H7 (cell line): ENCODE data around the gene MICAL3. TPM values are rescaled to one million over a fixed set of nuclear protein-coding genes. Genes with fewer than 3 reads are reported as not detected.

Experiments used
- DNase-seq: peaks from one replicate; pipeline ENCODE4 v3.0.0; 2012
- H3K27me3 ChIP-seq: 2 replicates; pipeline ENCODE4 v1.6.0; 2011; ENCODE audit warnings: mild to moderate bottlenecking, low read length; ENCODE audit not compliant: control insufficient read depth, insufficient read depth
- H3K36me3 ChIP-seq: replicated peaks from 2 replicates; pipeline ENCODE4 v1.5.1; 2011; ENCODE audit warnings: low read length; ENCODE audit not compliant: control insufficient read depth, insufficient read depth
- H3K4me3 ChIP-seq: 2 replicates; pipeline ENCODE4 v1.5.1; 2011; ENCODE audit warnings: low read depth, mild to moderate bottlenecking, control low read depth, low read length, moderate library complexity; ENCODE audit not compliant: insufficient read depth
- total RNA-seq: library from RNA; depleted of rRNA; stranded (reverse); fragments of >200 nt; shearing (Covaris generic); gene quantifications from 2 replicates; pipeline ENCODE4 v1.2.3, GENCODE V29; 2014

MICAL3 gene
- total RNA-seq, 1 experiment from 2014 or later = 11.8 TPM

DNA sequence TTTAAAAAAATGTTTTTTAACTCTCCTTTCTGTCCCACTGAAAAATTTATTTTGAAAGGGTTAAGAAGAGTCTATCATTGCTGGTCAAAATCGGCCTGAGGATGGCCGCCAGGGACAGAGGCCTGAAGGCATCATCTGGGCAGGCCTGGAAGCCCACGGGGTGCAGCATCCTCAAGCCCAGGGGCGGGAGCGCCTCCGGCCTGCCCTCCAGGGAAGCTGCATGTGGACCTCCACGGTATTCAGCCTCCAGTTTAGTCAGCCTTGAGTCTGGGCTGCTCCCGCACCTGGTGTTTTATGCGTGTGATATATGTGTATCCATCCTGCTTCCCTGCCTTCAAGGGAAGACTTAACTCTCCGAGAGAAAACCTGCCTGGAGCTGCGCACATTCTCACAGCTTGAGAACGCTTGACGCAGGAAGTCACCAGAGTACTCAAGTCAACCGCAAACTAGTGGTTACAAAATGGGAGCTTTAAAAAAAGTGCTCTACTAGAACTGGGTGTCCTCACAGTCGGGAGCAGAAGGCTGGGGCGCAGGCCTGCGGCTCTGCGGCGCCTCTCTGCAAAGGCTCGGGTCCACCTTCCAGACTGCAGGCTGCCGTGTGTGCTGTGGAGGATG is 236.5 kb downstream of the MICAL3 start:
- no peaks in the 10 kb centered on the region for H3K27me3 ChIP-seq
- no peak for DNase-seq
- no peaks in the 10 kb centered on the region for H3K36me3 ChIP-seq
- H3K4me3 ChIP-seq = no peak overlapping the region

DNA sequence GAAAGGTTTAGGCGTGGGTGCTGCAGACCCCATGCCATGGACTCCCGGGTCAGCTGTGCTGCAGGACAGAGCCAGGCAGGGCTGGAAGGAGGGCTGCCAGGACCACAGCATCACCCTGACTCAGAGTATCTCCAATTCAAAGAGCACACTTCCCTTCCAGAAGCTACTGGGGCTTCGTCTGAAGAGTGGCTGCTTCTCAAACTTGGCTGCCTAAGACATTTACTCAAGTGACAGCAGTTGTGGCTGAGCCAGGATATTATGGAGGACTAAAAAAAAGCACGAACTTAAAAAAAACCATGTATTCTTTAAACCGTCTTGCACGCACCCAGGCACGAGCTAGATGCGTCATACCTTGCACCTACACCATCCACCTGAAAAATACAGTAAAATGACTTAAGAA is 237.1 kb downstream of the MICAL3 start:
- no peaks in the 10 kb centered on the region for H3K27me3 ChIP-seq
- H3K4me3 ChIP-seq = no peak overlapping the region
- no peak for DNase-seq
- no peaks in the 10 kb centered on the region for H3K36me3 ChIP-seq

DNA sequence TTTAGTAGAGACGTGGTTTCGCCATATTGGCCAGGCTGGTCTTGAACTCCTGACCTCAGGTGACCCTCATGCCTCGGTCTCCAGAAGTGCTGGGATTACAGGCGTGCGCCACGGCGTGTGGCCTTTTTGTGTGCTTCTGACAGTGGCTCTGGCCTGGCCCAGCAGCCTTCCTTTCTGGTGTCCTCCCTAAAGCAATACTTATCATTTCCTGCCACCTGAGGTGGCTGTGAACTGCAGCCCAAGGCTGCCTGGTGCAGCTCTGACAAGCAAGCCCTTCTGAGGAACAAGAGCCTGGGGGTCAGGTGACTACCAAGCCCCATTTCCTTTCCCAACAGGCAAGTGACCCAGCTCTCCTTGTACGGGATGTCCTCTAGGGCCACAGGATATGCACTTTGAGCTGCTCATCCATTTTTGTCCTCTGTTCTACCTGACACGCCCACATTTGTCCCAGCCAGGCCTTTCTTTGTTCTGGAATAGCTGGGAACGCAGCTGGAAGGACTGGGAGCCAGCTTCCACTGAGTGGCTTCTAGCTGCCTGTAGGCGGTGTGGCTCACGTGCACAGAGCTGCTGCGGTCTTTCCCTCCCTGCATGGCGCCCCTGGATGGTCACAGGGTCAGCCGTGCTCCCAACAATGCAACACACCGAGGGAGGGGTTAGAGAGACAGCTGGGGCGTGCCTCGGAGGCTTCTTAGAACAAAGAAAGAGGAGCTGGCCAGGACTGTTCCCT is 237.8 kb downstream of the MICAL3 start:
- Histone ChIP-seq H3K36me3 (no peaks in the 10 kb centered on the region), H3K27me3 (no peaks in the 10 kb centered on the region), H3K4me3 (no peak overlapping the region)
- DNase-seq = peak; percentile 79

DNA sequence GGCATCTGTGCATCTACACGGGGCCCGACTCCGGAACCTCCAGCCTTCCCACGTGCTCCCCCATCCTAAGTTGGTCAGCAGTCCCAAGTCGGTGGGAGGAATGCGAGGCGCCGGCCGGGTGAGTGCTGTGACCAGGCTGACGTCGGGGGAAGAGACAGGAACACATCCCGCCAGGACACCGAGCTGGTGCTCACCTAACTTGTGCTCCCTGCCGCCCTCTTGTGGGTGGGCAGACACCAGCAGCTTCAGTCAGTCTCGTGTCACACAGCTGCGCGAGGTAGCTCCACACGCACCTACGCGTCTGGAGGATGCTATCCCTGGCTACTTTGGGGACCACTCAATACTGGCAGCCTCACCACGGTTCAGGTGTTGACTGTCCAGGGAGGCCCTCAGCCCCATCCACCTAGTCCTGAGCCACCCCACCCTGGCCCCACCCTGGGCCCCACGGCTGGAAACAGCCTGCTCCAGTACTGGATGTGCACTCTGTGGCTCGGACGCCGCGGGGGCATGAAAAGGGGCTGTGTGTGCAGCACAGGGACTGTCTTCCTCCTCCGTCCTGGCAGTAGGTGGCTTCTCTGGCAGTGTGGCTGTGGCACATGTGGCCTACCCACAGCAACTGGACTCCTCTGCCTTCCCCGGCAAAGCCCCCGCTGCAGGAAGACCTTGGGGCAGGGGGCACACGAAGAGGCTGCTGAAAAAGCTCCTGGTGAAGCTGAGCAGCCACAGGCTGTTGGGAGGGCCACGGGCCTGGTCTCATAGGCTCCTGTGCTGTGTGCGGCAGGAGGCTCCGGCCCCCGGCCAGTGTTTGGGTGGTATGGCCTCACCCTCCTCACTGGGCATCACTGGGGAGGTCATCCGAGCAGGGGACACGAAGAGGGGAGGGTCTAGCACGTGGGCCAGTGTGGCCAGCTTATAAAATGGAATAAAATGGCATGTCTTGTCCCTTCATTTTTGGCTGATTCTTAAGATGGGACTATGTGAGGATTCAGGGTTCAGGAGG is 238.9 kb downstream of the MICAL3 start:
- H3K4me3 ChIP-seq = no peak overlapping the region
- no peaks in the 10 kb centered on the region for H3K27me3 ChIP-seq
- no peaks in the 10 kb centered on the region for H3K36me3 ChIP-seq
- peak; percentile 96 for DNase-seq

DNA sequence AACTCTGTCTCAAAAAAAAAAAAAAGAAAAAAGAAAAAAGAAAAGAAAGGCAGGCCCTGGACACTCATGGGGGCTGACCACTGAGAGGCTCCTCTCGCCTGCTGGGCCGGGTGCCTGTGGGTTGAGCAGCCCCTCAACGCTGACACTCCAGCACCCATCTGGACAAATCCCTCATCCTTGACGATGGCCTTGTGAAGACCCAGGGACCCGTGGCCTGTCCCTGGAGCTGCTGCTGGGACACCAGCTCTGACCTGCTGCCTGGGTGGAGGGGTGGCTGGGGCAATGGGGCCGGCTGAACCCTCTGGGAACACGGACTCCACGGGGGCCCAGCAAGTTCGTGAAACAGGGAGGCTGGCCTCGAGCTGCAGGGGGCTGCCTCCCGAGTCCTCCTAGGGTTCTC is 239.6 kb downstream of the MICAL3 start:
- no peaks in the 10 kb centered on the region for H3K36me3 ChIP-seq
- no peak overlapping the region for H3K4me3 ChIP-seq
- no peak for DNase-seq
- H3K27me3 ChIP-seq = no peaks in the 10 kb centered on the region

DNA sequence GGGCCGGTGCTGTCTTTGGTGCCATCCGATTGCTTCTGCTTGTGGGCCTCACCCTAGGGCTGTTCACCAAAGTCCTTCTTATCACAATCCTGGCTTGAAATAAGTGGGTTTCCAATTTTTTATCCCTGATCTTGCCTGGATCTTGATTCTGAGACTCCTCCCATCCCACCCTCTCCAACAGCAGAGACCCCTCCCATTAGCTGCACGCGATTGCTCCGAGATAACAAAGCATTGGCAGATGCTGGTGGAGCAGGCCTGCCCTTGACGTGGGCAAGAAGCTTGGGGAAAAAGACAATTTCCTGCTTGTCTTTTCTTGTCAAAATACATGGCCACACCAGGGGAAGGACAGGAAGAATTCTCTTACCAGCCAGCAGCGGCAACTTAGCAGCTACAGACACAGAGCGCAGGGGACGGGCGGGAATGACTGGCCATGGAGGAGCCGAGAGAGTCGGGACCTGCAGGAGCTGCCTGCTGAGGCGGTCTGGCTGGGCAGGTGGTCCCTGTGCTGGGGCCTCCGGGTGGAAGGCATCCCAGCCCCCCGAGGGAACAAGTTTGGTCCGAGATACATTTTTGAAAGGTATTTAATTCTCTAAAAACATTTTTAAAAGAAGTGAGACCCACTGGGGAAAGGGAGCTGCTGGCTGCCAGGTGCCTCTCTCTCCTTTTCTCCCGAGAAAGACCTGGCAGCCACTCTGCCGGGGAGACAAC is 240.4 kb downstream of the MICAL3 start:
- no peak overlapping the region for H3K4me3 ChIP-seq

DNA sequence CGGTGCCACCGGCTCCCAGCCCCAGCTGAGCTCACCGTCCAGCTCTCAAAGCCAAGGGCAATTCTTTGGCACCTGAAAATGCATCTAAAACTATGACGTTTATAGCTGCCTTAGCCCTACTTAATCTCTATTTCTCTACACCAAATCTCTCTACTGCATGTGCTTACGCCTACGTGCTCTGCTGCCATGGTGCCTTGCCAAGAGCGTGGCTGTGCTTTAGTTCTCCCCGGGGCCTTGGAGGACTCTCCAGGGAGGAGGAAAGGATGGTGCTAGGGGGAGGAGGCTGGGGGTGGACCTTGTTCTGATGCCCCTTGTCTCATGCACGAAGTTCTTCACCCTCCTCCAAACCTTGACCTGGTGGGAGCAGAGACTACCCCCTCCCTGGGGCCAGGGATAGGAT is 241.0 kb downstream of the MICAL3 start:
- H3K36me3 ChIP-seq = no peaks in the 10 kb centered on the region
- DNase-seq = no peak
- H3K27me3 ChIP-seq = no peaks in the 10 kb centered on the region
- H3K4me3 ChIP-seq = no peak overlapping the region

More for the DNA sequence above, 240.4 kb downstream of the MICAL3 start:
- DNase-seq = no peak
- Histone ChIP-seq H3K27me3 (no peaks in the 10 kb centered on the region), H3K36me3 (no peaks in the 10 kb centered on the region)

DNA sequence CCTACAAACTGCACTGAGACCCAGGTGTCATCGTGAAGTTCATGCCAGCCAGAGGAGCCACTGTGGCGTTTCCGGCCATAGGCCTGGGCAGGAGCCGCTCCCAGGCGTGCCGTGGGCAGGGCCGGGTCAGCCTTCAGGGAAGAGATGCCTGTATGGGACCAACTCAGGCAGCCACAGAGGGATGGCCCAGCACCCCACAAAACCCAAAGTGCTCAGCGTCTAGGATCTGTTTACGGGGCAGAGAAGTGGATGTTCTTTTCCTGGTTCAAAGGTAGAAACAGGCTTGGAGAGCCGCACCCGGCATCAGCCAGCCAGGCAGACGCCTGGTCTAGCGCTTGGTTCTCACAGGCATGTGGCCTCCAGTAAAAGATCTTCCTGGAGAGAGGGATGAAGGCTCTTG is 241.7 kb downstream of the MICAL3 start:
- no peaks in the 10 kb centered on the region for H3K27me3 ChIP-seq
- no peak for DNase-seq
- no peaks in the 10 kb centered on the region for H3K36me3 ChIP-seq
- no peak overlapping the region for H3K4me3 ChIP-seq

DNA sequence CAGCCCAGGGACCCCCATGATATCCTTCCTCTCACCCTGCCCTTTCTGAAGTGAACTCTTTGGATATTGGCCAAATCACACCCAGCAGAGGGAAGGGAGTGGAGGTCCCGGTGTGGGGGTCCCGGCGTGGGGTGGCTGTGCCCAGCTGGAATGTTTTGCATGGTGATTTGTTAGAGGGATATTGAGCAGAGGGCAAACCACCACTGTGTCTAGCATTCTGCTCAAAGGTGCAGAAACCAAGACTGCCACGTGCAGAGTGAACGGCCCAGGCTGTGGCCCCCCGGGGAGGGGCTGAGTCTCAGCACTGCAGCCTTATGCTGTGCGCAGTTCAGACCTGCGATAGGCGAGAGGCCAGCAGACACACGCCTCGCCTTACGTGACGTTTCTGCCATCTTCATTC is 242.2 kb downstream of the MICAL3 start:
- H3K36me3 ChIP-seq = no peaks in the 10 kb centered on the region
- H3K4me3 ChIP-seq = no peak overlapping the region
- DNase-seq = no peak
- H3K27me3 ChIP-seq = no peaks in the 10 kb centered on the region

DNA sequence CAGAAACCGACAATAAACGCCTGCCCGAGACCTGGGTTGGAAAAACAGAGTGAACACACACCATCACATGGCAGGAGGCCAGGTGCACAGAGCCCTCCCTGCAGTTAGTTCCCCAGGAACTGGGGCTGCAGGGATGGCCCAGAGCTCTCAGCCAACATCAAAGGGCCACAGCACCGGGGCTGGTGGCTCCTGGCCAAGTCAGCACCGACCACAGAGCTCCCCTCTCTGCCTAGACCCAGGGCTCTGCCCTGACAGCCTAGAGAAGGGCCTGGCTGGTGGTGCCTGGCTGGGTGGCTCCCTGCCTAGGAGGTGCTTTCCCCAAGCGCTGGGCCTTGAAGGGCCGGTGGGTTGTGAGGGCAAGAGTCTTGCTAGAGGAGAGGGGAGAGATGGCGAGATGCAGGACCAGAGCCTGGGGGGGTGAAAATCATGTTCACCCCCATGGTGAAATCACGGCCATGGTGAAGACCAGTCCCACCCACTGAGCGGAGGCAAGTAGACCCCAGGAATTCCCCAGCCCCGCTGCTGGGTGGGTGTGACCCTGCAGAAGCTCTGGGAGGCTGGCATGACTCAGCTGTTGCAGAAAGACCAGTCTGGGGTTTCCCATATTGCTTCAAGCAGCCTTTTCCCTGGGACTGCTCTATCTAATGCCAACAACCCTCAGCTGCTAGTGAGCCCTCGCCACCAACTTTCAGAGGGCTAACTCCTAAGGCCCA is 242.9 kb downstream of the MICAL3 start:
- DNase-seq = no peak
- no peaks in the 10 kb centered on the region for H3K36me3 ChIP-seq
- H3K27me3 ChIP-seq = no peaks in the 10 kb centered on the region
- H3K4me3 ChIP-seq = no peak overlapping the region

DNA sequence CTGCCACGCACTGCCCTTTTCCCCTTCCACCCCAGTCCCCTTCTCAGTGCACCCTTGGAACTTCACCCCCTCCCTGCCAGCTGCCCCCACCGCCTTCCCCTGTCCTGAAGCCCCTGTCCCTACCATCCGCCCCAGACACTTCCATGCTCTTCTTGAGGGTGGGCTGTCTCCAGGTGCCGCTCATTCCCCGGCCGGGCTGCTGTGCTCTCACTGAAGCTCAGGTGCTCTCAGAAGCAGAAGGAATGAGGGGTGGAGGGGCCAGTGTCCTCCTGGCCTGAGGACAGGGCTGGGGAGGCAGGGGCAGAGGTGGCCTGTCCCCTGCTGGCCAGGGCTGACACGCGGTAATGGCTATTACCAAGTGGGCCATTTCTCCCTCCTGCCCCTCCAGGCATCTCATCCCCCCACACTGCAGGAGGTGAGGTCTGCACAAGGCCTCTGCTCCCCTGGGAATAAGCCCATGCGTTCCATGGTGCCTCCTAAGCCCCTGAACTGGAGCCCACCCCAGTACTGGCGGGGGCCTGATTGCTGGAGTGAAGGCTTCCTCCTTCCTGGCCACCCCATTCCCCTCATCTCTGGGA is 243.5 kb downstream of the MICAL3 start:
- H3K27me3 ChIP-seq = no peaks in the 10 kb centered on the region
- no peak overlapping the region for H3K4me3 ChIP-seq
- no peak for DNase-seq
- no peaks in the 10 kb centered on the region for H3K36me3 ChIP-seq

DNA sequence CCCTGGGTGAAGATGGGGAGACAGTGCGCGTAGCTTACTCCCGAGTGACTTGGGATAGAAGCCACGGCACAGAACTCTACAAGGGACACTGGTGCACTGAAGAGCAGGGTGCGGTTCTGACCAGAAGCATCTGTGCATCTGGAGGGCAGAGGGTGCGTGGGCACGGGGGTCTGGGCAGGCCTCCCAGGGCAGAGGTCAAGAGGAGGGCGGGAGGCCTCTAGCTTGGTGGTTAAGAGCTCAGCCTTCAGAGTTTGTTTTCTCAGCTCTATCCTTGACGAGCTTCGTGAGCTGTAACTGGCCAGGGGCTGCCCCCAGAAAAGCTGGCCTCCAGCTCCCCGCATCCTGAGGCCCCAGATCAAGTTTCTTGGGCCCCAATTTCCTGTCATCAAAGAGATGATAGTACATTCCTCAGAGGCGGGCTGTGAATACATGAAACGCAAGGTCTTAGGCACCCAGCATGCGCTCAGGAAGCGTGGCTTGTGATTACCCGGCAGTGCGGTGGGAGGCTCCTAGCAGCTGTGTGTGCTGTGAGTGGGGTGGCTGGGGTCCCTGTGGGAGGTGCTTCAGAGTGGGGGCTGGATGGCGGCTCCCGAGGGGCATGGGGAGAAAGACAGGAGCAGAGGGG is 244.1 kb downstream of the MICAL3 start:
- H3K27me3 ChIP-seq = no peaks in the 10 kb centered on the region
- H3K36me3 ChIP-seq = no peaks in the 10 kb centered on the region
- DNase-seq = no peak
- H3K4me3 ChIP-seq = no peak overlapping the region
